Hematopoietic multipotent progenitor cell treated with erythropoietin and hydrocortisone succinate and interleukin-3 and kit ligand, for 4 days (in vitro differentiated cells): ENCODE results near the gene KLHL9.

Source experiments
- DNase-seq: peaks from one replicate; pipeline ENCODE4 v3.0.0-alpha.2; 2015

The KLHL9 gene

DNA sequence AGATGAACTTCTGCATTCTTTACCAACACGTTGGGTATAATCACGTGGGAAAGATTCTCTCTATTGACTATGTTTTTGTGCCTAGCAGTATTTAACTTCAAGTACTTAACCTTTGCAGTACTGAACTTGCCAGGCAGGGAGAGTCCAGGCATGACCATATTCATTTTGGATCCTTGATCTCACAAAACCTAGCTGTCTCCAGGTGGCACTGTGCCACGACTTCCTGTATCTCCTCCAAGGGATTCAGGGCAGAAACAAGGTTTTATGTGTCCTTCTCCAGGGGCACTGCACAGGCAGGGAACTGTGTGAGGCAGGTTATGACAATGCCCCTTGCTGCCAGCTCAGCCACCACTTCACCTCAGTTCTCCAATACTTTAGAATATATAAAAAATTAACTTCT lies 18.3 kb downstream of the KLHL9 start:
- DNase-seq: no peak

DNA sequence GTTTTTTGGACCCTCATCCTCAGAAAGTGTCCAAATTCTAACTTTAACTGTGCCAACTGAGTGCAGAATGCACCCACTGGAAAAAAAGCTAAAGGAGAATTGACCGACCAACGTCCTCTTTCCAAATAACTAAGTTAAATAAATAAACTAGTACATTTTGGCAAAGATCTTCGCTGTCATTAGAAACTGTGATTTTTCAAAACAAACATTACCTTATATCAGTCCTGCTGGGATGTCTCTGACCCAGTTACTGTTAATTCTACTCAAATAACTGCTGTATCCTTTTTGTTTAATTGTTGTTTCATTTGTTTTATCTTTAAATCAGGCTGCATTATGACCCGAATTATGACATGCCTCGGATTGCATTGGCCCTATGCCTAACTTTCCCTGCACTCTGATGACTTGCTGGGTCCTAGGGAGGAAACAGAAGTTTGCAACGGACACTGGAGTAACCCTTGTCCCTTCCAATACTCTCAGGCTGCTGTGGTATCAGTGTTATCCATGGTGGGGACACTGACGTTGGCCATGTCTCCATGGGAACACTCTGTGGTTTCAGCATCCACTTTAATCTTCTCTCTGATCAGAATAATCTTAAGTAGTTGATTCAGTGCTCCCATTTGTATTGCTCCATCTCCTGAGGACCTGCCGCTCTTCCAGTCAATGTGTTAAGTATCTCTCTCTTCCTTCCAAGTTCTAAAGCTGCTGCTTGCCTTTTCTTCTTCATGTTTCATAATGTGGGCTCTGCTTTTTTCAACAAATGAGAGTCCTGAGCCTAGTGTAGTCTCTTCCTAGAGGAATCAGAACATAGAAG lies 19.0 kb downstream of the KLHL9 start:
- peak; percentile 25 for DNase-seq

DNA sequence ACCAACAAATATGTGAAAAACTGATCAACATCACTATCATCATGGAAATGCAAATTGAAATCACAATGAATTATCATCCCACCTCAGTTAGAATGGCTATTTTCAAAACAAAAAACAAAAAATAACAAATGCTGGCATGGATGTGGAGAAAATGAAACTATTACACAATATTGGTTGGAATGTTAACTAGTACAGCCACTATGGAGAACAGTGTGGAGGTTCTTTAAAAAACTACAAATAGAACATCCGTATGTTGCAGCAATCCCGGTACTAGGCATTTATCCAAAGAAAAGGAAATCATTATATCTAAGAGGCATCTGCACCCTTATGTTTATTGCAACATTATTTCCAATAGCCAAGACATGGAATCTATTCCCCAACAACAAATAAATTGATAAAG lies 21.1 kb downstream of the KLHL9 start:
- DNase-seq: no peak

DNA sequence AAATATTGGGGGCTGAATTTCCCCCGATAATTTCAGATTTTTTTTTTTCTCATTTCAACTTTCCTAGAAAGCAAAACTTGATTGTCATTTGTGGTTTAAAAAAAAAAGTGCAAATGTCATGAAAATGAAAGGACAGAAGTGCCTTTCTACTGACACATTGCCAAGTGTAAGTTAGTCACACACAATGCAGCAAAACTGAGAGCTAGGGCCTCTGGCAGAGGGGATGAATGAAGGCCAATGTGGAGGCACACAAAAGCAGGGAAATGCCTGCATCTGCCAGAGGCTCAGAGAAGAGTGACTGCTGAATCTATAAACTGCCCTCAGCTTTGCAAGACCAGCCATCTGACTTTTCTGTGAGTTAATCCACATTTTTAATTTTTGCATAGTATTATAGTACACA lies 23.3 kb downstream of the KLHL9 start:
- DNase-seq: no peak

DNA sequence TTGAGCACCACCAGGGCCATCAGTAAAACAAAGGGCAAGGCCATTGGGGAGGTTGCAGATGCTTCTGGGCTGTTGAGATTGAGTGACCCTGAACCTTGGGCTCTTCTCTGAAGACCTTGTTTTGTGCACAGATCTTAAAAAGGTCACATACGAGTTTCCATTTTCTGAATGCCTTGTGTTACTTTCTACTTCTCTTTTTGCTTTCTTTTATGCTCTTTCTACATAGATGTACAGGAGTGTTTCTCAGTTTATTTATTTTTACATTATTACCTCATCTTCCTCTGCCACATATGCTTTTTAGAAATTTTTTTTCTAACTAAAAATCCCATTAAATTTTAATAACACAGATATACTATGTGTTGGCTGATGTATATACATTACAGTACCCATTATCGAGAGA lies 30.0 kb downstream of the KLHL9 start, which contains the start of gene IFNA5:
IFNA5 (minus strand) TSS at position 101 of the 400 bp plus-strand sequence; CDS start at position 44, 57 bp downstream.
- DNase-seq: no peak

DNA sequence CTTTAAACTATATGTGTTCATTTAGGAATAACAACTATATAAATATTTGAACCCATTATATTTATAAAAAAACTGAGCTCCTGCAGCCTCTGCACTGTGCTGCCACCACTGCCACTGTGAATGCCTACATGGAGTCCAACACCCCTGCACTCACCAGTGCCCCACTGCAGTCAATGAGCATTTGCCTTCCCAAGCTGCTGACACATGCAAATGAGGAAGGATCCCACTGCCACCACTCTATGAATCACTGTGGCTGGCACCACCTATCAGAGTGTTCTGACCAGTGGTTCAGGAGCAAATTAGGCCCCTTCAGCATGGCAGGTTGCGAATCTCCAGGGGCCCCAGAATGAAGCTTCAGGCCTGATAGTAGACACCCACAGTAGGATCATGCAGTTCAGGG lies 39.2 kb downstream of the KLHL9 start:
- no peak for DNase-seq

DNA sequence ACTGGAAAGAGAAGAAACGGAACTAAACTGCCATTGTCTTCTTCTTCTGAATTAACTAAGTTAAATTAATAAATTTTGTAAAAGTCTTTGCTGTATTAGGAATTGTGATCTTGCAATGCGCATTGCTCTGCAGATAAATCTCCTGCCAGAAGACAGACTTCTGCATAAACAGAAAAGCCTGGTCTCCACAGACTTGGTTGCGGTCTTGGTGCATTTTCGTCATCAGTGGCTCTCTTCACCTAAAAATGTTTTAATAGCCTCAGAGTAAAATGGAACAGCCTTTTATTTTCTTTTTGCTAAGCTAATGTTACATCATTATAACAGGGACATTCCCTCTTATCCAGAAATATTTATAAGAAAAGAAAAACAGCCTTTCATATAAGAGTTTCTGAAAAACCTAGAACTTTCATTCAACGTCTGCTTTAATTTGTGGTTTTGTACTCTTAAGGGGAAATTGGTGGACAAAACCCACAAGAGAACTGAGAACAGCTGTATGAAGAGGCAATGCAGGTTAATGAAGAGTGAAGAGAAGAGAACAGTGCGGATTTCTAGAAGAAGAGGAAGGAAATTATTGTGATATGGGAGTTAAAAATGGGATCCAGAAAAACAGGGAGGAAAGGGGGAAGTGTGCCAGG lies 40.2 kb downstream of the KLHL9 start:
- DNase-seq: peak; percentile 67

DNA sequence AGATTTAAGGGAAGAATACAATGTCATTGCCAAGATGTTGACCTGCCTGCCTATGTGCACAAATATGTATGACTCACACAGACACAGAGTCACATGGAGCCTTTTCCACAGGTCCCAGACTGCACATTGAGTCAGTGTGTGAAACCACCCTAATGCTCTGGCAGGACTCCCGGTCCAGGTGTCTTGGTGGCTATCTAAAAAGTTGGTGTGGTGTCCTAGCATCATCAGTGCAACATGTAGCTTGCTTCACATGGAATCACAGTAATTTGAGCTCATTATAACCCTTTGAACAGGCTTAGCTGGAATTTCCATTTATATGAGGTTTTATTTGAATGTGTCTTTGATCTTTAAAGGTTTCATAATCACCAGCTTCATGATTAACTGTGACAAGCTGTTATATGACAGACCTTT lies 40.8 kb downstream of the KLHL9 start:
- DNase-seq: no peak

DNA sequence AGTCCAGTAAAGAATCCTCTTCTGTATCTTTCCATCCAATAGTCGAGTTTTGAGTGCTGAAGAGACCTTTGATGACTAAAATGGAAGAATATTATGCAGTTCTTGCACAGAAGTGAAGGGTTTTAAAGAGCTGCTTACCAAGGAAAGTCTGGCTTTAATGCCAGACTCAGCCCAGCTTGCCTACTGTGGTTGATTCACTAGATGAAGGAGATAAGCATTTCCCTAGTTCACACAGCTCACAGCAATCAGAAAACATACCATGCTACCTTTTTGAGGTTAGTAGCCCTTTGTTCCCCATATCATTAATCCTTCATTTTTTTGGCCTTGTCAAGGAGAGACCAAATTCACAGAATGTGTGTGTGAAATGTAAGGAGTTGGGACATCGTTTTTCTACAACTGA lies 45.4 kb downstream of the KLHL9 start:
- peak; percentile 29 for DNase-seq

DNA sequence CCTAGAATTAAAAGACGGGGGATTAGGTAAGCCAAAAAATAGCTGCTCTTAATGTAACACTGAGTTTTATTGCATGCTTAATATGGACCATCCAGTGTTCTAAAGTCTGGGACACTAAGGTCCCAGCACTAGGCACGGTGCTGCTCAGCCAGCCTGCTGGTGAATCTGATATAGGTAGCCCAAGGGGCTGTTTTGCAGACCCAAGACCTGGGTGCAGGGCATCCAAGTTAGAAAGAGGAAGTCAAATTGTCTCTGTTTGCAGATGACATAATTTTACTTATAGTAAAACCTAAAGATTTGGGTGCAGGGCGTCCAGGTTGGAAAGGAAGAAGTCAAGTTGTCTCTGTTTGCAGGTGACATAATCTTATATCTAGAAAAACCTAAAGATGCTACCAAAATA lies 47.9 kb downstream of the KLHL9 start:
- DNase-seq: no peak

DNA sequence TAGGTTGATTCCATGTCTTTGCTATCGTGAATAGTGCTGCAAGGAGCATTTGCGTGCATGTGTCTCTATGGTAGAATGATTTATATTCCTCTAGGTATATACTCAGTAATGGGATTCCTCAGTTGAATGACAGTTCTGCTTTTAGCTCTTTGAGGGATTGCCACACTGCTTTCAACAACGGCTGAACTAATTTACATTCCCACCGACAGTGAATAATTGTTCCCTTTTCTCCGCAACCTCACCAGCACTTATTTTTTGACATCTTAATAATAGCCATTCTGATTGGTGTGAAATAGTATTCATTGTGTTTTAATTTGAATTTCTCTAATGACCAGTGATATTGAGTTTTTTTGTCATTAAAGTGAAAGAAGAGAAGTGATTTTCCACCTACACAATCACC lies 48.5 kb downstream of the KLHL9 start:
- DNase-seq: peak; percentile 23

DNA sequence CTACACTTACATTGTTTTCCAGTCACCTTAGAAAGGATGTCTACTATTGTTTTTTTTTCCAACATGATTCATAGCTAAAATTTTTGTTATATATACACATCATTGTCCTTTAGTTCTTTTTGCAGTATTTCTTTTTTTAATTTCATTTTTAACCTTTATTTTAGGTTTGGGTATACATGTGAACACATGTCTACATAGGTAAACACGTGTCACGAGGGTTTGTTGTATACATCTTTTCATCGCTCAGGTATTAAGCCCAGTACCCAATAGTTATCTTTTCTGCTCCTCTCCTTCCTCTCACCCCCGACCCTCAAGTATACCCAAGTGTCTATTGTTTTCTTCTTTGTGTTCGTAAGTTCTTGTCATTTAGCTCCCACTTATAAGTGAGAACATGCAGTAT lies 49.1 kb downstream of the KLHL9 start:
- DNase-seq: no peak

DNA sequence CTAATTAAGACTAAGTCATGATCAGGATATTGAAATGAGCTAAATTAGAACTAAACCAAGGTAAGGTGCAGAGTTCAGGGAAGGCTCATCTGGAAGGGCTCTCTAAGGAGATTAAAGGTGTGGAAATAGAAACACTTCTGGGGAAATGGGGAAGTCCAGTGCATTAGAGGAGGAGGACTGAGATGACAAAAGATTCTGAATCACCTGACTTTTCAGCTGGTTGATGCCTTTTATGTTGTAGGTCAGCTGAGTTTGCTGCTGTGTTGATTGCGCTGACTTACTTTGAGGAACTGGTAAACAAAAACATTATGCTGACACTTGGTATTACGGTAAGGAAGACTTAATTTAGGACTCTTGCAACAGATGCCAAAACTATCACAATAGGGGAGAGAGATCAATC lies 53.9 kb downstream of the KLHL9 start:
- no peak for DNase-seq
